ENCODE measurements around the gene SH3TC1.

Gene SH3TC1

DNA sequence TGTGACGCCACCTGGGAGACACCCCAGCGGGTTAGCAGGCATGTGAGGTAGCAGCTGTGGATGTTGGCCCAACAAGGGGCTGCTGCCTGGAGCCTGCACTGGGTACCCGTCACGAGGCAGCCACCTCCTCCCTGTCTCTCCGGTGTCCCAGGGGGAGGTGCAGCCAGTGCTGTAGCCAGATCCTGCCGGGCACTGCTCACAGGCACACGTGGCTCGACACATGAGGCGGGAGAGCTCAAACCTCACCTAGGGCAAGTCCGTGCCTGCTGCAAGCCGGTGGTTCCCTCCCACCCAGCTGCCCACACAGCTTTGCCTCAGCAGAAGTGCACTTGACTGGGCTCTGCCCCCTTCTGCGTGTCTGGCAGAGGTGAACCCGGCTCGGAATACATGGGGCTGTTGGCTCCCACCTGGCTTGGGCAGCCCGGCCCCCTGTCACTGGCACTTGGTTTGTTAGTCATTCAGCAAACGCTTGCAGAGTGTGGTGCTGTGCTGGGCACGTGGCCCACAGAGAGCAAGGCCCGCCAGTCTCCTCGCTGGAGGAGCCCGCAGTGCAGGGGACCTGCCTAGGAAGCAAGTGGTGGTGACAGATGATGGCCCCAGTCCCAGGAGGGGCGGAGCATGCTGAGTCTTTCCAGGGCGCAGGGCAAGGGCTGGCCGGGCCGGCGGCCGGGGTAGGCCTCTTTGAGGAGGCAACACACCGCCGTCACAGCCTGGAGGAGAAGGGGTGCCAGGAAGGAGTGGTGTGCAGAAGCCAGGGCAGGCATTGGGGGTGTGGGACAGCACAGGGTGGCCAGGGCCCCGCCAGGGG lies 10.1 kb upstream of the SH3TC1 start:
- TF ChIP-seq, protein P1, sequence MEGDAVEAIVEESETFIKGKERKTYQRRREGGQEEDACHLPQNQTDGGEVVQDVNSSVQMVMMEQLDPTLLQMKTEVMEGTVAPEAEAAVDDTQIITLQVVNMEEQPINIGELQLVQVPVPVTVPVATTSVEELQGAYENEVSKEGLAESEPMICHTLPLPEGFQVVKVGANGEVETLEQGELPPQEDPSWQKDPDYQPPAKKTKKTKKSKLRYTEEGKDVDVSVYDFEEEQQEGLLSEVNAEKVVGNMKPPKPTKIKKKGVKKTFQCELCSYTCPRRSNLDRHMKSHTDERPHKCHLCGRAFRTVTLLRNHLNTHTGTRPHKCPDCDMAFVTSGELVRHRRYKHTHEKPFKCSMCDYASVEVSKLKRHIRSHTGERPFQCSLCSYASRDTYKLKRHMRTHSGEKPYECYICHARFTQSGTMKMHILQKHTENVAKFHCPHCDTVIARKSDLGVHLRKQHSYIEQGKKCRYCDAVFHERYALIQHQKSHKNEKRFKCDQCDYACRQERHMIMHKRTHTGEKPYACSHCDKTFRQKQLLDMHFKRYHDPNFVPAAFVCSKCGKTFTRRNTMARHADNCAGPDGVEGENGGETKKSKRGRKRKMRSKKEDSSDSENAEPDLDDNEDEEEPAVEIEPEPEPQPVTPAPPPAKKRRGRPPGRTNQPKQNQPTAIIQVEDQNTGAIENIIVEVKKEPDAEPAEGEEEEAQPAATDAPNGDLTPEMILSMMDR (IDR thresholded peaks at IDR 0.05): no peak
- H3K4me1 Mint-ChIP-seq: peaks cover 63% of the 10 kb centered on the region
- no peak overlapping the region for H3K27ac Mint-ChIP-seq
- H3K9me3 Mint-ChIP-seq: no peaks in the 10 kb centered on the region
- DNase-seq: no peak
- H3K36me3 Mint-ChIP-seq (ENCODE audit: low read depth): no peaks in the 10 kb centered on the region
- peaks cover 8% of the 10 kb centered on the region for H3K27me3 Mint-ChIP-seq (ENCODE audit: low read depth, poor library complexity)
- no peak overlapping the region for H3K4me3 Mint-ChIP-seq

DNA sequence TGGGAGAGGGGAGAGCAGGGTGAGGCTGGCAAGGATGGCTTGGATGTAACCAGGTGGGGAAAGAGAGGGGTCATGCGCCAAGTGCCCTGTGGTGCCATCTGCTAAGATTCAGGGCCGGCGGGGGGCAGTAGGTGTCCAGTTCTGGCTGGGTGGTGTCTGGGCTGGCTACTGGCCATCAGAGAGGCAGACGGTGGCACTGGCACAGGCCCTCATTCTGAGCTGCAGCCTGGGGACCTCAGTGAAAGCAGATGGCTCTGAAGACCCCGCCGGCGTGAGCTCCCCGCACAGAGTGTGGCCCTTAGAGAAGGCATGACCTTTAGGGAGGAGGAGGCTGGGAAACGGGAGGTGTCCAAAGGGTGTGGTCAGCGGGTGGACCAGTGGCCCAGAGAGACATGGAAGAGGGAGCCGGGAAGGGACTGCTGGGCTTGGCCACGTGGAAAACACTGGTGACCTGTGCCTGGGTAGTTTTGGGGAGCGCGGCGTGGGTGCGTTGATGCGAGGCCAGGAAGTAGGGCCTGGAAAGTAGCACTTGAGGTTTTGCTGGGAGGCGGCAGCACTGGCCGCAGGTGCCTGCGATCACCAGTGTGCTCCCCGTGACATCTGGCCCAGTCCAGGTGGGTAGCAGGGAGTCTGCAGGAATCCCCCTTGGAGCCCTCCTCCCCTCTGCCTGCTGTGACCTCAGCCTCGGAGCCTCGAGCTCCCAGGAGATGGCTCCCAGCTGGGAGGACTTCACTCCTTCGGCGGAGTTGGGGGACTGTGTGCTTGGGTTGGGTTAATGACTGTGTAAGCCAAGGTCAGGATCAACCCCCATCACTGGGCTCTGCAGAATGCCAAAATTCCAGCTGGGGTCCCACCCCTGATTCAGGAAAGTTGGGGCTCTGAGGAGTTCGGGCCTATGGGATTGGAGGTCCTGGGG lies 9.3 kb upstream of the SH3TC1 start:
- Mint-ChIP-seq H3K4me1 (peaks cover 71% of the 10 kb centered on the region), H3K4me3 (no peak overlapping the region), H3K27ac (no peak overlapping the region), H3K27me3 (ENCODE audit: low read depth, poor library complexity) (peaks cover 8% of the 10 kb centered on the region), H3K36me3 (ENCODE audit: low read depth) (no peaks in the 10 kb centered on the region), H3K9me3 (no peaks in the 10 kb centered on the region)
- TF ChIP-seq, protein P1 (IDR thresholded peaks at IDR 0.05): no peak
- DNase-seq: no peak

DNA sequence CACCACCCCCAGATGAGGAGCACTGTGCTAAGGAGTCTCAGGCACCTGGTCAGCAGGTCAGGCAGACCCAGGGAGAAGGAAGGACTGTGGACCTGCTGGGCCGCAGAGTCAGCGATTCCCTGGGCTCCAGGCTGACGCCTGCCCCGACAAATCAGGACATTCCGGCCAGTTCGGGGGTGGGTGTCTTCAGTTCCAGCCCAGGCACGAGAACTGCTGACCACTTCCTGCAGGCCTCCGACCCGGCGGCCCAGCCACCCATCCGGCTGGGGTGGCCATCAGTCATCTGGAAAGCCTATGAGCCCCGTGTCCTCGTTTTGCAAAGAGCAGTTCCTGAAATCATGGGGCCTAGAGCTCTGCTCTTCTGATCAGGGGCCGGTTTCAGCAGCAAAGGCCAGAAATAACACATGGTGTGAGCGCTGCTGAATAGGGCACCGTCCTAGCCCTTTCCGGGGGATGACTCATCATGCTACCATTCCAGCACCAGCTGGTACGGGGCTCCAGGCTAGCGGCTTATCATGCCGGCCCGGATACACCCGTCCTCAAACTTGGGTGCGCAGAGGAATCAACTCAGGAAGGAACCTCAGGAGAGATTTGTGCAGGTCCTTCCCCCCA lies 7.8 kb upstream of the SH3TC1 start:
- no peak for DNase-seq
- no peaks in the 10 kb centered on the region for H3K9me3 Mint-ChIP-seq
- peak overlapping the region; percentile 42 for H3K27ac Mint-ChIP-seq
- H3K4me3 Mint-ChIP-seq: no peak overlapping the region
- TF ChIP-seq, protein P1 (IDR thresholded peaks at IDR 0.05): no peak
- H3K4me1 Mint-ChIP-seq: peaks cover 68% of the 10 kb centered on the region
- H3K27me3 Mint-ChIP-seq (ENCODE audit: low read depth, poor library complexity): peaks cover 7% of the 10 kb centered on the region
- H3K36me3 Mint-ChIP-seq (ENCODE audit: low read depth): no peaks in the 10 kb centered on the region

DNA sequence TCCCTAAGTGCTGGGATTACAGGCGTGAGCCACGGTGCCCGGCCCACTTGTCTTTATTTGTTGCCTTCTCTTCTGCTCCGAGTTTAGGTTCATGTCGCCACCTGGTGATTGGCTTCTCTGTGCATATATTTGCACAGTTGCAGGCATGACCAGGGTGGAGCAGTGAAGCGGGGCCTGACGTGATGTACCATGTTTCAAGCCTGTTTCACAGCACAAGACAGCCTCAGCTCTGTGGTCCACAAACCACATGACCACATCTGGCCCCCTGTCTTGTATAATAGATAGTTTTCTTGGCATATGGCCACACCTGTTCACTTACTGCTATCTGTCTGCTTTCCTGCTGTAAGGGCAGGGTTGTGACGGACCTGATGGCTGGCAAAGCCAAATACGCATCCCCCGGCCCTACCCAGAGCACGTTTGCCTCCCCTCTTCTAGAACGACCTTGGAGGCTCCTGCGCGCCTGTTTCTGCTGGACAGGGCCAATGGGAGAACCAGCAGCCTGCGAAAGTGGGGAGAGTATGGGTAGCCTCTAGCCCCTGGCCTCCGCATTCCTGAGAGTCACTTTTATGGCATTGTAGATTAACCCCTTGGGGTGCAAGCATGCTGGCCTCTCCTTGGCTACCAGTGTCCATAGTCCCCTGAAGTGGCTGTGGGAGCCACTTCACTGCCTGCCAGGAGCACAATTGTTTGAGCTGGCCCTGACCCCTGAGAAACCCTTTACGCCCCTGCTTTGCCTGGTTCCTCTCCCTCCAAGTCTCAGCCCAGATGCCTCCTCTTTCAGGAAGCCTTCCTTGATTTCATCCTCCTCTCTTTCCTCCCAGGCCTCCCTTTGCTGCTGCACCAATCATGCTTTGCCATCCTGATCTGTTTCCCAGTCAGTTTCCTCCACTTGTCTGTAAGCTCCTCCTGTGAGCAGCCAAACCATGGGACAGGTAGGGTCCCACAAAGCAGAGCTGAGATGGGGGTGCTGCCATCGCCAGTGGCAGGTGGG lies 6.0 kb upstream of the SH3TC1 start:
- H3K4me3 Mint-ChIP-seq: peak overlapping the region; percentile 42
- peak overlapping the region; percentile 84 for H3K27ac Mint-ChIP-seq
- peaks cover 64% of the 10 kb centered on the region for H3K4me1 Mint-ChIP-seq
- TF ChIP-seq, protein P1 (IDR thresholded peaks at IDR 0.05): no peak
- H3K27me3 Mint-ChIP-seq (ENCODE audit: low read depth, poor library complexity): peaks cover 9% of the 10 kb centered on the region
- peak; percentile 46 for DNase-seq
- H3K36me3 Mint-ChIP-seq (ENCODE audit: low read depth): no peaks in the 10 kb centered on the region
- no peaks in the 10 kb centered on the region for H3K9me3 Mint-ChIP-seq

Data from nephron progenitor cell (in vitro differentiated cells).